Keratinocyte (primary cell): ENCODE results near the gene P4HA3.

Source experiments
- EZH2 ChIP-seq: IDR thresholded peaks from one replicate; pipeline ENCODE4 v1.6.1; 2012; ENCODE audit warnings: inconsistent platforms, mild to moderate bottlenecking, low read length, moderate library complexity
- TF ChIP-seq, protein P1 (sequence below), 3 experiments: IDR thresholded peaks in 1 of 3; conservative IDR thresholded peaks in 1 of 3; optimal IDR thresholded peaks in 1 of 3; 2 replicates in 2 of 3; 3 replicates in 1 of 3; pipeline versions ENCODE3 to v1.5.1; 2011; ENCODE audit warnings: low read length in 3 of 3, mild to moderate bottlenecking in 3 of 3, moderate library complexity in 2 of 3, control low read depth in 1 of 3, inconsistent platforms in 1 of 3; ENCODE audit not compliant: insufficient read depth in 2 of 3; ENCODE audit errors: extremely low read depth in 1 of 3

DNA sequence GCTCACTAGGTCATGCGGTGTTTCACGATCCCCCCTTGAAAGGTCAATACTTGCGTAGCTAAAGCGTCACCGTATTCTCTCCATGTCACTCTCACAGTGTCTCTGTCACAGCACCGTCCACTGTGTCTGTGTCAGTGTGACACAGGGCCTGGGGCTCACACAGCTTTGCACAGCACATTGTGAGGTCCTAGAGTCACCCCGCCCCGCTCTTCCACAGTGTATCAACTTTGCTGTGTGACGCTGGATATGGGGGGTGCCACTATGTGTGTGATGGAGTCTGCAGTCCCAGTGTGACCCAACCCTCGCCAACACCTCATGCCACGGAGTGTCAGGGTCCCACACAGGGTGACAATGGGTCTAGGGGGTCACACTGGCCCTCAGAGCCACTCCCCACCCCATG lies 583 bp downstream of the P4HA3 start:
- TF ChIP-seq, protein P1, sequence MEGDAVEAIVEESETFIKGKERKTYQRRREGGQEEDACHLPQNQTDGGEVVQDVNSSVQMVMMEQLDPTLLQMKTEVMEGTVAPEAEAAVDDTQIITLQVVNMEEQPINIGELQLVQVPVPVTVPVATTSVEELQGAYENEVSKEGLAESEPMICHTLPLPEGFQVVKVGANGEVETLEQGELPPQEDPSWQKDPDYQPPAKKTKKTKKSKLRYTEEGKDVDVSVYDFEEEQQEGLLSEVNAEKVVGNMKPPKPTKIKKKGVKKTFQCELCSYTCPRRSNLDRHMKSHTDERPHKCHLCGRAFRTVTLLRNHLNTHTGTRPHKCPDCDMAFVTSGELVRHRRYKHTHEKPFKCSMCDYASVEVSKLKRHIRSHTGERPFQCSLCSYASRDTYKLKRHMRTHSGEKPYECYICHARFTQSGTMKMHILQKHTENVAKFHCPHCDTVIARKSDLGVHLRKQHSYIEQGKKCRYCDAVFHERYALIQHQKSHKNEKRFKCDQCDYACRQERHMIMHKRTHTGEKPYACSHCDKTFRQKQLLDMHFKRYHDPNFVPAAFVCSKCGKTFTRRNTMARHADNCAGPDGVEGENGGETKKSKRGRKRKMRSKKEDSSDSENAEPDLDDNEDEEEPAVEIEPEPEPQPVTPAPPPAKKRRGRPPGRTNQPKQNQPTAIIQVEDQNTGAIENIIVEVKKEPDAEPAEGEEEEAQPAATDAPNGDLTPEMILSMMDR (optimal IDR thresholded peaks at IDR 0.05 in 1 of 3, IDR thresholded peaks at IDR 0.05 in 1 of 3, conservative IDR thresholded peaks at IDR 0.05 in 1 of 3; ENCODE audit: extremely low read depth in 1 of 3, insufficient read depth in 2 of 3, low read length in 3 of 3): no peak
- no peak for TF ChIP-seq EZH2
